H1 (cell line): ENCODE measurements around the gene FAM83F. TPM values are rescaled to one million over a fixed set of nuclear protein-coding genes. Genes with fewer than 3 reads are reported as not detected.
A peak's percentile ranks its signal among the peaks of the same experiment; 100 is the strongest.

Experiments
- CTCF ChIA-PET: fragments of 300-600 bp; sonication (Branson Sonifier 250); formaldehyde crosslinking; loops from one replicate; lab custom pipeline; 2021; ENCODE audit not compliant: partially characterized antibody; lab: Charles Lee
- POLR2A ChIA-PET: fragments of 300-600 bp; sonication (Branson Sonifier 250); formaldehyde crosslinking; loops from one replicate; lab custom pipeline; 2021; ENCODE audit warnings: inconsistent platforms; ENCODE audit not compliant: partially characterized antibody; lab: Charles Lee
- DNase-seq, 2 experiments: peaks; one replicate each; pipeline versions ENCODE4 v3.0.0 to v3.0.0-alpha.2; 2010 to 2022; ENCODE audit warnings: low spot score in 2 of 2, low read depth in 1 of 2, mixed read lengths in 1 of 2
- FAIRE-seq: peaks from 2 replicates; lab custom pipeline; 2011; peaks lifted over from hg19 to GRCh38; lab: Jason Lieb, UNC
- H2AFZ ChIP-seq: 2 replicates; pipeline ENCODE4 v1.8.1; 2012; ENCODE audit warnings: low read length, inconsistent platforms
- H2AK5ac ChIP-seq: 2 replicates; pipeline ENCODE4 v1.6.1; 2013; ENCODE audit warnings: low read depth, low read length
- H2BK120ac ChIP-seq: replicated peaks from 2 replicates; pipeline ENCODE3; 2013; ENCODE audit warnings: low read depth, low read length, inconsistent platforms
- H2BK12ac ChIP-seq: 2 replicates; pipeline ENCODE4 v1.6.1; 2013; ENCODE audit warnings: low read depth, low read length
- H2BK15ac ChIP-seq: 2 replicates; pipeline ENCODE4 v1.6.1; 2013; ENCODE audit warnings: low read length
- H2BK20ac ChIP-seq: 2 replicates; pipeline ENCODE4 v1.6.1; 2013; ENCODE audit warnings: low read length
- H2BK5ac ChIP-seq: 2 replicates; pipeline ENCODE4 v1.6.1; 2013; ENCODE audit warnings: low read depth, low read length
- H3K14ac ChIP-seq: 2 replicates; pipeline ENCODE4 v1.6.1; 2013; ENCODE audit warnings: inconsistent platforms; ENCODE audit not compliant: insufficient read length
- H3K18ac ChIP-seq: 2 replicates; pipeline ENCODE4 v1.6.1; 2013; ENCODE audit warnings: low read length; ENCODE audit errors: extremely low read depth
- H3K23ac ChIP-seq: 2 replicates; pipeline ENCODE4 v1.6.1; 2013; ENCODE audit warnings: inconsistent platforms; ENCODE audit not compliant: insufficient read length
- H3K23me2 ChIP-seq: 2 replicates; pipeline ENCODE4 v1.6.1; 2013; ENCODE audit warnings: low read depth, low read length
- H3K27ac ChIP-seq: 2 replicates; pipeline ENCODE4 v1.6.1; 2011; ENCODE audit warnings: low read depth, low read length, inconsistent platforms
- H3K27me3 ChIP-seq, 4 experiments: replicated peaks in 1 of 4; 1 replicate in 1 of 4; 2 replicates in 3 of 4; pipeline versions ENCODE4 v1.6.1 to v1.8.1; 2011 to 2013; ENCODE audit warnings: low read length in 3 of 4, mild to moderate bottlenecking in 3 of 4, inconsistent platforms in 2 of 4, mixed read lengths in 2 of 4, moderate library complexity in 1 of 4; ENCODE audit not compliant: control insufficient read depth in 3 of 4, insufficient read depth in 3 of 4; ENCODE audit errors: extremely low read depth in 1 of 4
- H3K36me3 ChIP-seq, 4 experiments: 2 replicates each; pipeline versions ENCODE4 v1.6.1 to v1.8.1; 2011 to 2013; ENCODE audit warnings: mild to moderate bottlenecking in 4 of 4, low read length in 3 of 4, moderate library complexity in 2 of 4, control low read depth in 1 of 4, inconsistent platforms in 1 of 4; ENCODE audit not compliant: insufficient read depth in 4 of 4, control insufficient read depth in 2 of 4
- H3K4ac ChIP-seq: replicated peaks from 2 replicates; pipeline ENCODE3; 2013; ENCODE audit warnings: low read length, low read depth, mixed read lengths, inconsistent platforms; ENCODE audit not compliant: insufficient read length
- H3K4me1 ChIP-seq, 4 experiments: replicated peaks in 1 of 4; 1 replicate in 1 of 4; 2 replicates in 3 of 4; pipeline versions ENCODE4 v1.6.1 to v1.8.1; 2011 to 2013; ENCODE audit warnings: low read length in 3 of 4, inconsistent platforms in 2 of 4, mixed read lengths in 1 of 4; ENCODE audit not compliant: insufficient read depth in 4 of 4, control insufficient read depth in 3 of 4
- H3K4me2 ChIP-seq, 2 experiments: 2 replicates each; pipeline versions ENCODE4 v1.6.1 to v1.8.1; 2011 to 2013; ENCODE audit warnings: low read depth in 2 of 2, low read length in 2 of 2, control low read depth in 1 of 2, inconsistent platforms in 1 of 2, mild to moderate bottlenecking in 1 of 2; ENCODE audit not compliant: insufficient read depth in 1 of 2
- H3K4me3 ChIP-seq, 4 experiments: fragments of 200-600, 300-600 bp in 1 of 4; sonication (generic), shearing (Covaris generic), sonication (Bioruptor Twin) in 1 of 4; 2 replicates each; pipeline versions ENCODE4 v1.5.1 to v1.8.1; 2011 to 2016; ENCODE audit warnings: low read length in 4 of 4, low read depth in 3 of 4, control low read depth in 2 of 4, inconsistent platforms in 2 of 4, mild to moderate bottlenecking in 2 of 4, mixed read lengths in 1 of 4, moderate library complexity in 1 of 4; ENCODE audit not compliant: insufficient read depth in 2 of 4; ENCODE audit errors: extremely low read depth in 1 of 4
- H3K56ac ChIP-seq: replicated peaks from 2 replicates; pipeline ENCODE3; 2013; ENCODE audit warnings: low read depth, mild to moderate bottlenecking, mixed read lengths, low read length, inconsistent platforms; ENCODE audit not compliant: insufficient read length
- H3K79me1 ChIP-seq: 2 replicates; pipeline ENCODE4 v1.6.1; 2013; ENCODE audit warnings: low read depth, low read length, control low read depth
- H3K79me2 ChIP-seq, 2 experiments: 2 replicates each; pipeline versions ENCODE4 v1.6.1 to v1.8.1; 2012 to 2013; ENCODE audit warnings: low read length in 2 of 2, mild to moderate bottlenecking in 2 of 2, inconsistent platforms in 1 of 2; ENCODE audit not compliant: insufficient read depth in 2 of 2, control insufficient read depth in 1 of 2
- H3K9ac ChIP-seq, 4 experiments: replicated peaks in 1 of 4; 1 replicate in 1 of 4; 2 replicates in 3 of 4; pipeline versions ENCODE4 v1.6.1 to v1.8.1; 2011 to 2013; ENCODE audit warnings: low read depth in 3 of 4, low read length in 3 of 4, control low read depth in 2 of 4, mild to moderate bottlenecking in 2 of 4, moderate library complexity in 2 of 4, inconsistent platforms in 1 of 4; ENCODE audit errors: extremely low read depth in 1 of 4
- H3K9me3 ChIP-seq, 2 experiments: 2 replicates each; pipeline versions ENCODE4 v1.6.1 to v1.8.1; 2012 to 2013; ENCODE audit warnings: mild to moderate bottlenecking in 2 of 2, moderate library complexity in 2 of 2, control low read depth in 1 of 2, inconsistent platforms in 1 of 2, low read depth in 1 of 2, low read length in 1 of 2, mixed read lengths in 1 of 2; ENCODE audit not compliant: insufficient read depth in 2 of 2
- H4K20me1 ChIP-seq, 2 experiments: replicated peaks in 1 of 2; 2 replicates each; pipeline versions ENCODE3 to v1.8.1; 2011 to 2013; ENCODE audit warnings: inconsistent platforms in 2 of 2, low read length in 2 of 2, mild to moderate bottlenecking in 1 of 2; ENCODE audit not compliant: insufficient read depth in 2 of 2, control insufficient read depth in 1 of 2
- H4K5ac ChIP-seq: 2 replicates; pipeline ENCODE4 v1.6.1; 2013; ENCODE audit warnings: low read length, low read depth, mixed read lengths, inconsistent platforms; ENCODE audit not compliant: insufficient read length
- H4K8ac ChIP-seq: 2 replicates; pipeline ENCODE4 v1.8.0; 2013; ENCODE audit warnings: mild to moderate bottlenecking, moderate library complexity, low read length, inconsistent platforms; ENCODE audit not compliant: insufficient read depth; ENCODE audit errors: extremely low read depth
- H4K91ac ChIP-seq: replicated peaks from 2 replicates; pipeline ENCODE3; 2013; ENCODE audit warnings: low read length, mixed read lengths, inconsistent platforms; ENCODE audit not compliant: insufficient read length
- ASH2L ChIP-seq: fragments of 200-600, 300-600 bp; sonication (generic); IDR thresholded peaks from one replicate; pipeline ENCODE4 v1.7.1; 2017; ENCODE audit warnings: low read length
- BRCA1 ChIP-seq: IDR thresholded peaks from 2 replicates; pipeline ENCODE4 v1.6.1; 2012; ENCODE audit warnings: low read depth, low read length, improper control_type of control experiment
- CBX5 ChIP-seq: fragments of 300-800, 300-1000 bp; sonication (generic); IDR thresholded peaks from 2 replicates; pipeline ENCODE4 v1.7.1; 2016; ENCODE audit warnings: antibody characterized with exemption, low read length, low read depth
- CHD1 ChIP-seq: IDR thresholded peaks from 2 replicates; pipeline ENCODE4 v1.6.1; 2012; ENCODE audit warnings: low read depth, low read length, improper control_type of control experiment
- CHD2 ChIP-seq: IDR thresholded peaks from 2 replicates; pipeline ENCODE4 v1.6.1; 2012; ENCODE audit warnings: low read length, improper control_type of control experiment
- JUND ChIP-seq: IDR thresholded peaks from 2 replicates; pipeline ENCODE4 v1.6.1; 2011; ENCODE audit warnings: mild to moderate bottlenecking, improper control_type of control experiment, low read length
- MAX ChIP-seq: IDR thresholded peaks from 2 replicates; pipeline ENCODE4 v1.6.1; 2012; ENCODE audit warnings: inconsistent platforms
- NRF1 ChIP-seq: IDR thresholded peaks from 2 replicates; pipeline ENCODE4 v1.6.1; 2011; ENCODE audit warnings: mild to moderate bottlenecking, low read depth, low read length, improper control_type of control experiment
- POLR2A ChIP-seq, 2 experiments: IDR thresholded peaks; 1 replicate in 1 of 2; 2 replicates in 1 of 2; pipeline ENCODE4 v1.6.1; 2011; ENCODE audit warnings: low read depth in 2 of 2, low read length in 2 of 2, mild to moderate bottlenecking in 2 of 2; ENCODE audit errors: control extremely low read depth in 1 of 2
- TAF7 ChIP-seq: optimal IDR thresholded peaks from 2 replicates; pipeline ENCODE3; 2011; ENCODE audit warnings: low read depth, mild to moderate bottlenecking, inconsistent platforms, low read length, moderate library complexity, borderline replicate concordance
- WGBS, 2 experiments: shearing (Covaris generic) in 1 of 2; methylation state at CpG; one replicate each; pipeline versions ENCODE4 v1.1.6 to v1.1.7; 2013 to 2015; ENCODE audit warnings: low lambda C conversion rate in 2 of 2, mixed read lengths in 2 of 2, inconsistent platforms in 1 of 2, low coverage in 1 of 2, missing lambda C conversion rate in 1 of 2; ENCODE audit not compliant: insufficient replicate concordance in 2 of 2, insufficient coverage in 1 of 2, insufficient read length in 1 of 2; ENCODE audit errors: extremely low coverage in 1 of 2, missing lambda C conversion rate in 1 of 2; 5-methylcytosine and 5-hydroxymethylcytosine counted together
- polyA plus RNA-seq, 7 experiments: library from polyadenylated mRNA; depleted of rRNA in 3 of 7; stranded (reverse) in 5 of 7; unstranded in 2 of 7; fragments of >200 nt in 5 of 7; fragments of 200-250 nt in 2 of 7; gene quantifications; 1 replicate in 5 of 7; 2 replicates in 1 of 7; 4 replicates in 1 of 7; pipeline versions ENCODE4 v1.2.1 to v1.2.3, GENCODE V29; 2011 to 2013; ENCODE audit warnings: missing spikeins in 2 of 7, mixed read lengths in 2 of 7
- total RNA-seq: library from RNA; stranded (reverse); fragmentation: NEBNext Ultra II Directional; extraction: Animal tissue kit (Norgen Biotek cat#: 25700); gene quantifications from 2 replicates; pipeline ENCODE4 v1.2.1, GENCODE V29; 2021

FAM83F gene
- total and polyA plus RNA-seq, 2 of the 8 experiments (the other 6 are each of a cell fraction or from before 2014, with no cell fraction given) = 8.6 to 18.9 TPM

GRCh38 chr22:40077646-40078016 lies 82.9 kb downstream of the FAM83F start:
- DNase-seq = no peak
- POLR2A ChIA-PET = interaction anchor here (1.2 kb wide), 1 partner anchor 10 kb away, joined by 3 read pairs; no protein-coding TSS in a partner anchor
- Histone ChIP-seq H3K4me3 (no peak overlapping the region), H2BK120ac (no peak overlapping the region), H3K27ac (no peak overlapping the region), H3K9me3 (no peaks in the 10 kb centered on the region), H3K9ac (no peak overlapping the region), H2BK15ac (no peak overlapping the region), H3K27me3 (no peaks in the 10 kb centered on the region), H2BK5ac (no peak overlapping the region), H2AK5ac (no peak overlapping the region), H3K18ac (no peak overlapping the region), H4K20me1 (peaks cover 3 to 4% of the 10 kb centered on the region in 2 experiments), H4K8ac (no peak overlapping the region), H3K4me2 (peak overlapping the region in 1 of 2 experiments; percentile 29; a peak in 1 of 4 replicates), H3K23ac (no peak overlapping the region), H3K4me1 (peaks cover 0 to 9% (median 4%) of the 10 kb centered on the region in 4 experiments; a peak in 6 of 7 replicates), H3K56ac (no peak overlapping the region), H2AFZ (no peak overlapping the region), H3K14ac (no peak overlapping the region), H3K79me2 (peaks cover 0 to 16% of the 10 kb centered on the region in 2 experiments; a peak in 2 of 4 replicates), H2BK12ac (no peak overlapping the region), H3K36me3 (no peaks in the 10 kb centered on the region), H3K23me2 (no peaks in the 10 kb centered on the region), H3K79me1 (no peaks in the 10 kb centered on the region; the same call in 1 of the 2 replicates), H4K5ac (no peak overlapping the region), H3K4ac (no peak overlapping the region), H2BK20ac (no peak overlapping the region), H4K91ac (no peak overlapping the region)
- FAIRE-seq = peak; percentile 62
- WGBS, 2 experiments = 100% methylated on average over 1 of the region's 1 CpG; no CpG with 5 or more reads in 1 of the 2 experiments
- CTCF ChIA-PET = interaction anchor here (2.0 kb wide), 1 partner anchor 8 kb away, joined by 5 read pairs; no protein-coding TSS in a partner anchor
- TF ChIP-seq CHD2 (no peak), BRCA1 (no peak), CHD1 (no peak), NRF1 (no peak), TAF7 (no peak), POLR2A (IDR thresholded peaks at IDR 0.05; ENCODE audit: control extremely low read depth in 1 of 2, low read depth in 2 of 2, low read length in 2 of 2) (no peak), JUND (no peak), ASH2L (no peak), MAX (no peak), CBX5 (no peak)
